T-cell (primary cell): ENCODE results near the gene C22orf39. TPM values are rescaled to one million over a fixed set of nuclear protein-coding genes. Genes with fewer than 3 reads are reported as not detected.
A peak's percentile ranks its signal among the peaks of the same experiment; 100 is the strongest.

Source experiments
- ATAC-seq, 4 experiments: fragments of 200-7000 bp in 3 of 4; fragments of 150-1000 bp in 1 of 4; cut with Tn5 transposase; replicated peaks in 1 of 4; 1 replicate in 3 of 4; 2 replicates in 1 of 4; pipeline ENCODE4 v1.10.0; 2021; ENCODE audit warnings: moderate library complexity in 3 of 4, mild to moderate bottlenecking in 2 of 4, moderate number of reproducible peaks in 1 of 4
- CTCF ChIA-PET, 2 donors: fragments of 300-600 bp; sonication (Branson Sonifier 250); formaldehyde crosslinking; loops; one replicate each; lab custom pipeline; 2022; ENCODE audit warnings: antibody characterized with exemption in 2 of 2; lab: Charles Lee
- POLR2A ChIA-PET, 2 donors: fragments of 300-600 bp; sonication (Branson Sonifier 250); formaldehyde crosslinking; loops; one replicate each; lab custom pipeline; 2022; ENCODE audit warnings: antibody characterized with exemption in 2 of 2; lab: Charles Lee
- DNase-seq, 35 experiments: peaks; one replicate each; pipeline versions ENCODE4 v3.0.0 to v3.0.0-alpha.2; 2013 to 2023
- H3K27ac ChIP-seq: one replicate; pipeline ENCODE4 v1.5.1; 2013; ENCODE audit warnings: low read length
- H3K27me3 ChIP-seq, 2 experiments: replicated peaks in 1 of 2; 1 replicate in 1 of 2; 2 replicates in 1 of 2; pipeline versions ENCODE4 v1.6.1 to v1.7.0; 2013; ENCODE audit warnings: low read length in 1 of 2, mixed read lengths in 1 of 2; ENCODE audit not compliant: control insufficient read depth in 2 of 2, insufficient read depth in 2 of 2; ENCODE audit errors: extremely low read depth in 1 of 2
- H3K36me3 ChIP-seq, 2 donors: 1 replicate in 1 of 2; 2 replicates in 1 of 2; pipeline versions ENCODE4 v1.6.1 to v1.7.0; 2013; ENCODE audit warnings: low read length in 1 of 2; ENCODE audit not compliant: control insufficient read depth in 2 of 2, insufficient read depth in 1 of 2; ENCODE audit errors: extremely low read depth in 1 of 2
- H3K4me1 ChIP-seq, 2 experiments: 1 replicate in 1 of 2; 2 replicates in 1 of 2; pipeline versions ENCODE4 v1.6.1 to v1.7.0; 2013; ENCODE audit warnings: low read length in 2 of 2, mixed read lengths in 1 of 2; ENCODE audit not compliant: insufficient read depth in 2 of 2, control insufficient read depth in 1 of 2; ENCODE audit errors: extremely low read depth in 1 of 2
- H3K4me3 ChIP-seq, 2 donors: 1 replicate in 1 of 2; 2 replicates in 1 of 2; pipeline versions ENCODE4 v1.5.1 to v1.7.0; 2013; ENCODE audit warnings: mild to moderate bottlenecking in 2 of 2, low read length in 1 of 2, moderate library complexity in 1 of 2; ENCODE audit not compliant: control insufficient read depth in 1 of 2; ENCODE audit errors: extremely low read depth in 1 of 2
- H3K9me3 ChIP-seq: 2 replicates; pipeline ENCODE4 v1.7.0; 2013
- H3K27ac Mint-ChIP-seq, 2 donors: one replicate each; pipeline ENCODE4 v1.8.0; 2020 to 2021; ENCODE audit warnings: mild to moderate bottlenecking in 2 of 2, mixed read lengths in 2 of 2
- H3K27me3 Mint-ChIP-seq, 2 donors: one replicate each; pipeline ENCODE4 v1.8.0; 2021 to 2022; ENCODE audit warnings: mixed read lengths in 2 of 2
- H3K36me3 Mint-ChIP-seq: one replicate; pipeline ENCODE4 v1.8.0; 2021; ENCODE audit warnings: mixed read lengths
- H3K4me1 Mint-ChIP-seq, 3 donors: one replicate each; pipeline ENCODE4 v1.8.0; 2020 to 2022; ENCODE audit warnings: mixed read lengths in 3 of 3, mild to moderate bottlenecking in 1 of 3
- H3K4me3 Mint-ChIP-seq, 3 donors: one replicate each; pipeline ENCODE4 v1.8.0; 2020 to 2022; ENCODE audit warnings: mild to moderate bottlenecking in 3 of 3, mixed read lengths in 3 of 3, moderate library complexity in 3 of 3
- H3K9me3 Mint-ChIP-seq, 3 donors: one replicate each; pipeline ENCODE4 v1.8.0; 2020 to 2022; ENCODE audit warnings: mixed read lengths in 3 of 3
- WGBS: methylation state at CpG from one replicate; pipeline ENCODE4 v1.1.5; 2013; ENCODE audit warnings: missing lambda C conversion rate; ENCODE audit not compliant: insufficient coverage; 5-methylcytosine and 5-hydroxymethylcytosine counted together
- total RNA-seq, 35 experiments: library from RNA in 6 of 35; stranded (reverse) in 6 of 35; fragments of 120-200 nt in 1 of 35; gene quantifications; one replicate each; pipeline versions ENCODE4 v1.2.1 to v1.2.4 and lab custom pipeline; 2013 to 2026

Gene C22orf39
- total RNA-seq, 5 donors from 2014 or later (not counting 1 experiment from before 2014, with no cell fraction given): 34.5 to 41.3 (median 40.9) TPM

DNA sequence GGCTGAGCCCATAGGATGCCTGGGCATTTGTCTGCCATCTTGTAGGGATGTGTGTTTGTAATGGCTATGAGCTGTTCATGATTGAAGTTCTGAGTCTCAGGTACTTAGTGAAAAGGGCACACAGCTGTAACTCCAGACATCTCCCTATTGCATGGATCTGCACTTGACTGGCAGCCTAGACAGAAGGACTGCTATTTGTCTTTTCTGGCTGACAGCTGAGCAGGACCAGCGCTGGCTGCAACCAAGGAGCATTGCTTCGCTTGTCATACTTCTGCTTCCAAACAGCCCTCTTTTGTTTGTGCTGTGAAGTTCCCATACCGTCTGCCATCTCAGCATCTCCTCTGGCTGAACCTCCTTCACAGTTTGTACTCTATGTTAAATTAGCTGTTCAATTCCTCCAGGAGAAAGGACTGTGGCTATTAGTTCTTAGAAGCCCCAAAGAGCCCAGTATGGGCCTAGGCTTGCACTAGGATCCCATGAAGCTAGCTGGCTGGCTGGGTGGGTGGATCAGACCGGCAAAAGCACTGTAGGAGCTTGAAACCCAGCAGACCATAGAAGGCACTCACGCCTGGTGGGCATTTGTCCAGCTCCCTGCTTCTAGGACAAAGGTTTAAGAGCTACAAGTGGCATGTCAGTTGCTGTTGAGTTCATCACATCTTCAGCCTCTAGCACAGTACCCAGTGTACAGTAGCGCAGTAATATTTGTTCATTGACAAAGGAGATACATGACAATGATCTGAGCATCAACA, 36.4 kb downstream of the C22orf39 start:
- H3K4me1 ChIP-seq: peaks cover 0 to 26% of the 10 kb centered on the region in 2 experiments
- ATAC-seq (no peak), DNase-seq (no peak)
- no peaks in the 10 kb centered on the region for H3K9me3 ChIP-seq
- WGBS: 98% methylated on average over 5 of the region's 6 CpGs
- peaks cover 40% of the 10 kb centered on the region for H3K36me3 Mint-ChIP-seq
- CTCF ChIA-PET: no interaction called here
- H3K27me3 Mint-ChIP-seq: no peaks in the 10 kb centered on the region
- no peak overlapping the region for H3K4me3 Mint-ChIP-seq
- peaks cover 12 to 43% of the 10 kb centered on the region in 2 donors for H3K36me3 ChIP-seq
- H3K27ac Mint-ChIP-seq: no peak overlapping the region
- POLR2A ChIA-PET: interaction anchor here in 1 of 2 donors (1.0 kb wide), 1 partner anchor 17 kb away, joined by 5 read pairs; no protein-coding TSS in a partner anchor
- no peaks in the 10 kb centered on the region for H3K27me3 ChIP-seq
- no peaks in the 10 kb centered on the region for H3K9me3 Mint-ChIP-seq
- no peak overlapping the region for H3K4me3 ChIP-seq
- no peak overlapping the region for H3K27ac ChIP-seq
- H3K4me1 Mint-ChIP-seq: peaks cover 28 to 33% (median 31%) of the 10 kb centered on the region in 3 donors

DNA sequence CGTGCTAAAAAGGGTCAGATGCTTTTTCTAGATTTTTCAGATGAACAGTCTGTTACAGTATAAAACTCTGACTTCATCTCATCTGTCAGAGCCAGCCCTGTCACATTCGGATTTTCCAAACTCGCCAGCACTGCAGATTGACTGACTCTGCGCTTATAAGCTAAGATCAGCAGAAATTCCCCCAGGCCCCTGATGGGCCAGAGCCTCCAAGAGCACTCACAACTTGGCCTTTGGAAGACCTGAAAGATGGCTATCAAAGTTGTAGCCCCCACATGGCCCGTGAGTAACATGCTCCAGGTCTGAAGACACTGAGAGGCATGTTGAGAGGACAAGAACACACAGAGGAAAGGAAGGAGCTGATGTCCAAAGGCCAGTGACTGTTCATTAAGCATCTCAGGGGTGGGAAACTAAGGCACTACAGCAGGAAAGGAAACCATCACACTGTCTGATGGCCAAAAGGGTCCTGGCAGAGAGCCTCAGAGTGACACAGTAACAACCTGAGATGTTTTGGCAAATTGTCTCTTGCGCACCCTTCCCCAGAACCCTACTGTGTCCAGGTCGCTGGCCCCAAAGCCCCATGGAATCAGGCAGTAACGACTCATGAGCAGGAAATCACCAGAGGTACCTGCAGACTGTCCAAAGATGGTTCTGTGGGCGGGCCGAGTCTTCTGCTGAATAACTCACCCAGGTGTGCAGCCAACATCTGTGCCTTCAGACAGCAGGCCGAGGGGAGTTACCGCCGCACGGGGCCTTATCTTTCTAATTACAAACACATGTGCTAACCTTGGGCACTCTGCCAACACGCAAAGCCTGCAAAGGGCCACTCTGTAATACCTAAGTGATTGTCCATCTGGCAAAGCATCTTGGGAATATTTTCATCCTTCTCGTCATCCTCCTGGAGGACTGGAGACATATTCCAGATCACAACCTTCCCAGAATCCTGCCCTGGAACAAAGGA, 39.6 kb downstream of the C22orf39 start:
- Histone ChIP-seq H3K4me3 (no peak overlapping the region), H3K9me3 (no peaks in the 10 kb centered on the region), H3K27me3 (no peaks in the 10 kb centered on the region), H3K36me3 (peaks cover 16 to 62% of the 10 kb centered on the region in 2 donors), H3K27ac (no peak overlapping the region), H3K4me1 (peaks cover 0 to 13% of the 10 kb centered on the region in 2 experiments)
- H3K27ac Mint-ChIP-seq: no peak overlapping the region
- ChIA-PET CTCF (no interaction called here), POLR2A (no interaction called here)
- H3K9me3 Mint-ChIP-seq: no peaks in the 10 kb centered on the region
- no peaks in the 10 kb centered on the region for H3K27me3 Mint-ChIP-seq
- WGBS: 93% methylated on average over 14 of the region's 16 CpGs
- H3K36me3 Mint-ChIP-seq: peaks cover 59% of the 10 kb centered on the region
- peaks cover 15 to 21% (median 18%) of the 10 kb centered on the region in 3 donors for H3K4me1 Mint-ChIP-seq
- H3K4me3 Mint-ChIP-seq: no peak overlapping the region
- DNase-seq (no peak), ATAC-seq (no peak)

- Mint-ChIP-seq H3K27ac (no peak overlapping the region), H3K27me3 (no peaks in the 10 kb centered on the region), H3K36me3 (peaks cover 59% of the 10 kb centered on the region), H3K4me1 (peaks cover 6 to 11% (median 9%) of the 10 kb centered on the region in 3 donors), H3K4me3 (no peak overlapping the region), H3K9me3 (no peaks in the 10 kb centered on the region)
- DNase-seq (no peak), ATAC-seq (no peak)
- CTCF ChIA-PET: interaction anchor here in 1 of 2 donors (1.0 kb wide), 1 partner anchor 67 kb away, joined by 3 read pairs; no protein-coding TSS in a partner anchor
- Histone ChIP-seq H3K27ac (no peak overlapping the region), H3K9me3 (no peaks in the 10 kb centered on the region), H3K4me3 (no peak overlapping the region), H3K36me3 (peaks cover 16 to 64% of the 10 kb centered on the region in 2 donors), H3K27me3 (no peaks in the 10 kb centered on the region), H3K4me1 (peaks cover 0 to 9% of the 10 kb centered on the region in 2 experiments)
- WGBS: 100% methylated on average over 2 of the region's 4 CpGs
- POLR2A ChIA-PET: no interaction called here
Measured at GRCh38 chr22:19406846-19407245, 40.7 kb downstream of the C22orf39 start.

DNA sequence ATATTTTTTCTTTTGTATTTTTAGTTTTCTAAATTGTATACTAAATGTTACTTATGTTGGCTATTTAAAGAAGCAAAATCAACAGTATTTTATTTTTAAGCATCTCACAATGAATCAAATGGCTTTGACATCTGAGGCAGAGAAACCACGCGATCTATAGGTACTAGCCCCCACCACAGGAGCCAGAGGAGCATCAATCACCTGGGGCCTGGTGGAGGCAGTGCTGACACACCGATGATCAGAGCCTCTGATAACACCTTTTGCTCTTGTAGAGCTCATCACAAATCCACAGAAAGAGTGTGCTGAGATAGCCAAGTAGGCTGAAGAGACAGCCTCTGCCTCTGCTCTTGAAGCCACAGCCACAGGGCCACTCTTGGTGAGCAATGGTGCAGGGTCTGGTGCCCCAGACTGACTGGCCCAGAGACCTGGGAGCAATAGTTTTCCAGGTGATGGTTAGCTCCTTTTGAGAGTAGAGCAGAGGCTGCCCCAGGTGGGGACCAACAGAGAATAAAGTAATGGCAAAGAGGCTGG, 41.2 kb downstream of the C22orf39 start:
- H3K27me3 Mint-ChIP-seq: no peaks in the 10 kb centered on the region
- DNase-seq (peak in 1 of 35 experiments; percentile 16), ATAC-seq (no peak)
- peaks cover 3 to 6% (median 5%) of the 10 kb centered on the region in 3 donors for H3K4me1 Mint-ChIP-seq
- Histone ChIP-seq H3K27me3 (no peaks in the 10 kb centered on the region), H3K27ac (no peak overlapping the region), H3K4me1 (peaks cover 0 to 5% of the 10 kb centered on the region in 2 experiments), H3K4me3 (no peak overlapping the region), H3K9me3 (no peaks in the 10 kb centered on the region), H3K36me3 (peaks cover 16 to 67% of the 10 kb centered on the region in 2 donors)
- CTCF ChIA-PET: interaction anchor here in 1 of 2 donors (1.0 kb wide), 1 partner anchor 68 kb away, joined by 3 read pairs; no protein-coding TSS in a partner anchor
- H3K9me3 Mint-ChIP-seq: no peaks in the 10 kb centered on the region
- H3K4me3 Mint-ChIP-seq: no peak overlapping the region
- H3K27ac Mint-ChIP-seq: no peak overlapping the region
- POLR2A ChIA-PET: no interaction called here
- 58% methylated on average over 3 of the region's 3 CpGs for WGBS
- H3K36me3 Mint-ChIP-seq: peaks cover 64% of the 10 kb centered on the region

- ATAC-seq: no peak
- no peak for DNase-seq
- 100% methylated on average over 5 of the region's 8 CpGs for WGBS
- Histone ChIP-seq H3K36me3 (peaks cover 16 to 72% of the 10 kb centered on the region in 2 donors), H3K9me3 (no peaks in the 10 kb centered on the region), H3K27me3 (no peaks in the 10 kb centered on the region), H3K4me1 (no peaks in the 10 kb centered on the region), H3K27ac (no peak overlapping the region), H3K4me3 (no peak overlapping the region)
- Mint-ChIP-seq H3K4me1 (no peaks in the 10 kb centered on the region), H3K27ac (no peak overlapping the region), H3K9me3 (no peaks in the 10 kb centered on the region), H3K4me3 (no peak overlapping the region), H3K27me3 (no peaks in the 10 kb centered on the region), H3K36me3 (peaks cover 69% of the 10 kb centered on the region)
- POLR2A ChIA-PET: no interaction called here
- CTCF ChIA-PET: no interaction called here
Measured at GRCh38 chr22:19405652-19406051, 41.9 kb downstream of the C22orf39 start.

DNA sequence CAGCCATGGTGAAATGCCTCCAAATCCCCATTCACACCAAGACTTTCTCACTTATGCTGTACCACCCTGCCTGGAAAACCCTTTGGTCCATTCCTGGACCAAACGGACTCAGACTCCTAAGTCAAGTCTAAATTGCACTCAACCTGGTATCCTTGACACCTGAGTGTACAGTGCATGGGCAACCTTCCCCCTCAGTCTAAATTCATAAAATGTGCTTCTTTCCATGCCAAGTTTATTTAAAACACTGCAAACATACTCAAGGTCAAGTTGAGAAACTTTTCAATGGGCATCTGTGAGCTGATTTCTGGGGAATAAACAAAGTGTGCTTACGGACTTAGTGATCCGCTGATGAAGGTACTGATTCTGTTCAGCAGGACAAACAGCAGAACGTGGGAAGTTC, 42.4 kb downstream of the C22orf39 start:
- 100% methylated on average over 1 of the region's 4 CpGs for WGBS
- no peak overlapping the region for H3K4me3 Mint-ChIP-seq
- ChIA-PET POLR2A (no interaction called here), CTCF (no interaction called here)
- no peak overlapping the region for H3K27ac ChIP-seq
- H3K4me3 ChIP-seq: no peak overlapping the region
- H3K36me3 Mint-ChIP-seq: peaks cover 70% of the 10 kb centered on the region
- H3K9me3 Mint-ChIP-seq: no peaks in the 10 kb centered on the region
- peaks cover 16 to 67% of the 10 kb centered on the region in 2 donors for H3K36me3 ChIP-seq
- H3K9me3 ChIP-seq: no peaks in the 10 kb centered on the region
- no peak for DNase-seq
- H3K27ac Mint-ChIP-seq: no peak overlapping the region
- no peaks in the 10 kb centered on the region for H3K4me1 Mint-ChIP-seq
- H3K27me3 ChIP-seq: no peaks in the 10 kb centered on the region
- no peak for ATAC-seq
- no peaks in the 10 kb centered on the region for H3K27me3 Mint-ChIP-seq
- H3K4me1 ChIP-seq: no peaks in the 10 kb centered on the region
